Fibroblast of lung (primary cell): ENCODE measurements around the gene USO1. TPM values are rescaled to one million over a fixed set of nuclear protein-coding genes. Genes with fewer than 3 reads are reported as not detected.

Source experiments
- DNase-seq, 2 donors: peaks; one replicate each; pipeline versions ENCODE4 v3.0.0 to v3.0.0-alpha.2; 2010; ENCODE audit warnings: low read depth in 2 of 2
- H2AFZ ChIP-seq: 2 replicates; pipeline ENCODE4 v1.5.1; 2012; ENCODE audit warnings: low read length, control low read depth, inconsistent platforms
- H3K27ac ChIP-seq: 2 replicates; pipeline ENCODE4 v1.5.1; 2011; ENCODE audit warnings: low read length, control low read depth; ENCODE audit not compliant: insufficient read depth
- H3K27me3 ChIP-seq: 2 replicates; pipeline ENCODE4 v1.5.1; 2011; ENCODE audit warnings: mild to moderate bottlenecking, low read length; ENCODE audit not compliant: control insufficient read depth, insufficient read depth
- H3K36me3 ChIP-seq: 2 replicates; pipeline ENCODE4 v1.5.1; 2011; ENCODE audit warnings: low read length; ENCODE audit not compliant: control insufficient read depth, insufficient read depth
- H3K4me1 ChIP-seq: 2 replicates; pipeline ENCODE4 v1.5.1; 2011; ENCODE audit warnings: low read length; ENCODE audit not compliant: control insufficient read depth, insufficient read depth; ENCODE audit errors: extremely low read depth
- H3K4me2 ChIP-seq: 2 replicates; pipeline ENCODE4 v1.5.1; 2011; ENCODE audit warnings: low read length, control low read depth; ENCODE audit not compliant: insufficient read depth; ENCODE audit errors: extremely low read depth
- H3K4me3 ChIP-seq, 4 experiments: fragments of 200-600 bp in 1 of 4; sonication (generic) in 1 of 4; replicated peaks in 1 of 4; 2 replicates each; pipeline ENCODE4 v1.5.1; 2011 to 2016; ENCODE audit warnings: low read length in 4 of 4, low read depth in 3 of 4, mild to moderate bottlenecking in 3 of 4, control low read depth in 2 of 4, inconsistent platforms in 1 of 4, mixed read lengths in 1 of 4; ENCODE audit not compliant: insufficient read depth in 1 of 4; ENCODE audit errors: control extremely low read depth in 1 of 4
- H3K79me2 ChIP-seq: 2 replicates; pipeline ENCODE4 v1.5.1; 2012; ENCODE audit warnings: mild to moderate bottlenecking, low read length, inconsistent platforms; ENCODE audit not compliant: control insufficient read depth, insufficient read depth
- H3K9ac ChIP-seq: 2 replicates; pipeline ENCODE4 v1.5.1; 2011; ENCODE audit warnings: mild to moderate bottlenecking, low read length, control low read depth; ENCODE audit not compliant: insufficient read depth
- H3K9me3 ChIP-seq: 2 replicates; pipeline ENCODE4 v1.5.1; 2012; ENCODE audit warnings: low read depth, low read length; ENCODE audit not compliant: control insufficient read depth, insufficient read depth
- H4K20me1 ChIP-seq: 2 replicates; pipeline ENCODE4 v1.5.1; 2011; ENCODE audit warnings: low read length; ENCODE audit not compliant: control insufficient read depth, insufficient read depth; ENCODE audit errors: extremely low read depth
- EZH2 ChIP-seq: IDR thresholded peaks from 2 replicates; pipeline ENCODE4 v1.5.1; 2012; ENCODE audit warnings: low read length, control low read depth, mild to moderate bottlenecking; ENCODE audit errors: missing control alignments
- polyA plus RNA-seq, 2 donors: library from polyadenylated mRNA; depleted of rRNA in 1 of 2; stranded (reverse) in 1 of 2; unstranded in 1 of 2; fragments of >200 nt; gene quantifications; 2 replicates each; pipeline ENCODE4 v1.2.1, GENCODE V29; 2011 to 2012; ENCODE audit warnings: missing spikeins in 1 of 2
- total RNA-seq: library from RNA; depleted of rRNA; stranded (reverse); fragments of >200 nt; gene quantifications from 2 replicates; pipeline ENCODE4 v1.2.1, GENCODE V29; 2014
- TF ChIP-seq, protein P1 (sequence below), 2 donors: IDR thresholded peaks in 1 of 2; conservative IDR thresholded peaks in 1 of 2; 1 replicate in 1 of 2; 2 replicates in 1 of 2; pipeline ENCODE4 v1.5.1; 2011 to 2012; ENCODE audit warnings: low read length in 2 of 2, control low read depth in 1 of 2, inconsistent platforms in 1 of 2, low read depth in 1 of 2, mild to moderate bottlenecking in 1 of 2

The USO1 gene
- total and polyA plus RNA-seq, 2 donors (not counting 1 experiment from before 2014, with no cell fraction given) = 123 to 130 TPM

DNA sequence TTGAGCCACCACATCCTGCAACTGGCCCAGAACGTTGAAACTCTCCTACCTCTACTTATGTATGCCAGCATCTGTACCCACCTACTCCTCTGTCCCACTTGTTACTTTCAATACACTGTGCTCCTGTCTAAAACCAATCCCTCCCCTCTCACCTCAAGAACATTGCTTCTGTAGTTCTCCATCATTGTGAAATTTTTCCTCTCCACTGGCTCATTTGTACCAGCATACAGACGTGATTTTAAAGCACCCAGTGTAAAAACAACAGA lies 25.5 kb upstream of the USO1 start:
- no peak overlapping the region for H3K4me3 ChIP-seq
- no peaks in the 10 kb centered on the region for H3K4me1 ChIP-seq
- TF ChIP-seq EZH2 = no peak
- TF ChIP-seq, protein P1, sequence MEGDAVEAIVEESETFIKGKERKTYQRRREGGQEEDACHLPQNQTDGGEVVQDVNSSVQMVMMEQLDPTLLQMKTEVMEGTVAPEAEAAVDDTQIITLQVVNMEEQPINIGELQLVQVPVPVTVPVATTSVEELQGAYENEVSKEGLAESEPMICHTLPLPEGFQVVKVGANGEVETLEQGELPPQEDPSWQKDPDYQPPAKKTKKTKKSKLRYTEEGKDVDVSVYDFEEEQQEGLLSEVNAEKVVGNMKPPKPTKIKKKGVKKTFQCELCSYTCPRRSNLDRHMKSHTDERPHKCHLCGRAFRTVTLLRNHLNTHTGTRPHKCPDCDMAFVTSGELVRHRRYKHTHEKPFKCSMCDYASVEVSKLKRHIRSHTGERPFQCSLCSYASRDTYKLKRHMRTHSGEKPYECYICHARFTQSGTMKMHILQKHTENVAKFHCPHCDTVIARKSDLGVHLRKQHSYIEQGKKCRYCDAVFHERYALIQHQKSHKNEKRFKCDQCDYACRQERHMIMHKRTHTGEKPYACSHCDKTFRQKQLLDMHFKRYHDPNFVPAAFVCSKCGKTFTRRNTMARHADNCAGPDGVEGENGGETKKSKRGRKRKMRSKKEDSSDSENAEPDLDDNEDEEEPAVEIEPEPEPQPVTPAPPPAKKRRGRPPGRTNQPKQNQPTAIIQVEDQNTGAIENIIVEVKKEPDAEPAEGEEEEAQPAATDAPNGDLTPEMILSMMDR (conservative IDR thresholded peaks at IDR 0.05 in 1 of 2, IDR thresholded peaks at IDR 0.05 in 1 of 2; ENCODE audit: low read depth in 1 of 2, low read length in 2 of 2) = no peak
- no peak for DNase-seq
- H2AFZ ChIP-seq = no peak overlapping the region
- no peaks in the 10 kb centered on the region for H4K20me1 ChIP-seq
- H3K36me3 ChIP-seq = no peaks in the 10 kb centered on the region
- no peak overlapping the region for H3K27ac ChIP-seq
- H3K79me2 ChIP-seq = no peaks in the 10 kb centered on the region
- H3K27me3 ChIP-seq = no peaks in the 10 kb centered on the region
- no peak overlapping the region for H3K4me2 ChIP-seq
- no peak overlapping the region for H3K9ac ChIP-seq
- H3K9me3 ChIP-seq = no peaks in the 10 kb centered on the region

DNA sequence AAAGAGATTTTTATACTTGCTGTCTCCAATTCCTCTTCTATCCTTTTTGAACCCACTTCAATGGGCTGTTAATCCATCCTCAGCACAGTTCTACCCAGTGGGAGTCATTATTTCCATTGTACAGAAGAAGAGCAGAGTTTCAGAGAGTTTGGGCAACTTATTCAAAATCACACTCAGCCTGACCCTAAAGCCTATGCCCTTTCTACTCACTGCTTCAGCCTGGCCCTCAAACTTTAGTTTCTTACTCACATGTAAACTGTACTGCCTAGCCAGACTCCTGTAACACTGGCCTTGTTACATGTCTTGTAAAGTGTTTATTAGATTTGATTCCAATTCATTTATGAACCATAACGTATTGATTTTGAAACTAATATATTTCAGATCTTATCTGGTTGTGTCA lies 25.1 kb upstream of the USO1 start:
- H2AFZ ChIP-seq = no peak overlapping the region
- H4K20me1 ChIP-seq = no peaks in the 10 kb centered on the region
- H3K36me3 ChIP-seq = no peaks in the 10 kb centered on the region
- TF ChIP-seq, protein P1 (conservative IDR thresholded peaks at IDR 0.05 in 1 of 2, IDR thresholded peaks at IDR 0.05 in 1 of 2; ENCODE audit: low read depth in 1 of 2, low read length in 2 of 2) = no peak
- no peak for TF ChIP-seq EZH2
- no peak overlapping the region for H3K27ac ChIP-seq
- no peak overlapping the region for H3K9ac ChIP-seq
- no peaks in the 10 kb centered on the region for H3K27me3 ChIP-seq
- no peaks in the 10 kb centered on the region for H3K79me2 ChIP-seq
- no peaks in the 10 kb centered on the region for H3K9me3 ChIP-seq
- H3K4me2 ChIP-seq = no peak overlapping the region
- no peak for DNase-seq
- H3K4me1 ChIP-seq = no peaks in the 10 kb centered on the region
- H3K4me3 ChIP-seq = no peak overlapping the region

DNA sequence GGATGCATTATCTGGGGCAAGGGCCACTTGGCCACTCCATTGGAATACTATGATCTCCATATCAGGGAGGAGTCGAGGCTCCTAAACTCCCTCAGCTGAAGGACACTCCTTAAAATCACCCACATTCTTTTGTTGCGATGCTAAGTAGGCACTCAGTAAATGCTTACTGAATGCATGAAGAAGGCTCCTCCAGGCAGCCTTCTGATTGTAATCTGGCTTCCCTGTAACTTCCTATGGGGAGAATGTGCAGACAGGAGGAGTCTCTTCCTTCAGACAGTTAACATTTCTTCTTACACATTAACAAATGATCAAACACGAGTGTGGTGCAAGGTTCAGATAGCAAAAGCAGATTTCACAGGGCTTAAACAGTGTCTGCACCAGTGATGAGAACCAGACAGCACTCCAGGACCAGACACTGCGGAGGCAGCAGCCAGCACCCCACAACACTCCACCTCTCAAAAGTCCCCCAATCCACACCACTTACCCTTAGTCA lies 21.4 kb upstream of the USO1 start:
- Histone ChIP-seq H3K27me3 (no peaks in the 10 kb centered on the region), H3K27ac (no peak overlapping the region), H3K36me3 (peaks cover 1% of the 10 kb centered on the region), H3K9me3 (no peaks in the 10 kb centered on the region), H4K20me1 (no peaks in the 10 kb centered on the region), H3K4me1 (no peaks in the 10 kb centered on the region), H3K9ac (no peak overlapping the region), H3K79me2 (no peaks in the 10 kb centered on the region), H3K4me2 (no peak overlapping the region), H2AFZ (no peak overlapping the region), H3K4me3 (no peak overlapping the region)
- DNase-seq = no peak
- TF ChIP-seq, protein P1 (conservative IDR thresholded peaks at IDR 0.05 in 1 of 2, IDR thresholded peaks at IDR 0.05 in 1 of 2; ENCODE audit: low read depth in 1 of 2, low read length in 2 of 2) = no peak
- no peak for TF ChIP-seq EZH2
